ENCODE measurements around the gene NFATC4.

NFATC4 gene

GRCh38 chr14:24399999-24400718 lies 32.2 kb downstream of the NFATC4 start:
- no CpG with 5 or more reads among the region's 4 CpGs for WGBS (ENCODE audit: extremely low coverage, insufficient coverage, insufficient read length)
- Histone ChIP-seq H2AK5ac (ENCODE audit: low read length) (no peak overlapping the region), H4K91ac (ENCODE audit: low read depth, low read length) (no peak overlapping the region)

GRCh38 chr14:24401810-24402702 lies 34.1 kb downstream of the NFATC4 start:
- no CpG with 5 or more reads among the region's 9 CpGs for WGBS (ENCODE audit: extremely low coverage, insufficient coverage, insufficient read length)
- H3K18ac ChIP-seq (ENCODE audit: low read length): no peak overlapping the region
- H3K4me1 ChIP-seq (ENCODE audit: control insufficient read depth in 1 of 2, insufficient read depth in 2 of 2, low read length in 2 of 2): peaks cover 17 to 28% of the 10 kb centered on the region in 2 experiments
- peaks cover 7 to 8% of the 10 kb centered on the region in 2 experiments for H3K36me3 ChIP-seq (ENCODE audit: control insufficient read depth in 1 of 2, insufficient read depth in 2 of 2, low read length in 2 of 2)
- H4K91ac ChIP-seq (ENCODE audit: low read depth, low read length): no peak overlapping the region
- H3K9me3 ChIP-seq (ENCODE audit: insufficient read depth, low read depth, low read length): no peaks in the 10 kb centered on the region
- no peak overlapping the region for H2AK5ac ChIP-seq (ENCODE audit: low read length)
- peaks cover 10% of the 10 kb centered on the region for H3K79me1 ChIP-seq (ENCODE audit: low read length)
- DNase-seq: no peak
- no peak overlapping the region for H2BK120ac ChIP-seq (ENCODE audit: insufficient read depth, low read length, poor library complexity)
- no peak overlapping the region for H2BK5ac ChIP-seq (ENCODE audit: low read depth, low read length, poor library complexity)
- no peak overlapping the region for H4K12ac ChIP-seq (ENCODE audit: low read depth, low read length)
- no peak overlapping the region for H3K9ac ChIP-seq (ENCODE audit: low read length)
- no peak overlapping the region for H3K14ac ChIP-seq (ENCODE audit: low read length)
- no peaks in the 10 kb centered on the region for H3K27me3 ChIP-seq (ENCODE audit: insufficient read depth, low read length)
- H3K4me2 ChIP-seq (ENCODE audit: low read length): no peak overlapping the region
- no peak overlapping the region for H3K4me3 ChIP-seq (ENCODE audit: low read depth, low read length)
- no peak overlapping the region for H4K8ac ChIP-seq (ENCODE audit: low read depth, low read length)
- no peak overlapping the region for H2AFZ ChIP-seq (ENCODE audit: insufficient read depth, low read length, poor library complexity)
- H3K4ac ChIP-seq (ENCODE audit: low read depth, low read length): no peak overlapping the region
- no peak overlapping the region for H3K23ac ChIP-seq (ENCODE audit: low read length)
- H3K79me2 ChIP-seq (ENCODE audit: control insufficient read depth, insufficient read depth, low read length, poor library complexity): peaks cover 7% of the 10 kb centered on the region
- no peak overlapping the region for H3K27ac ChIP-seq (ENCODE audit: low read depth, low read length)
- no peak overlapping the region for H2BK12ac ChIP-seq (ENCODE audit: low read length)

More at GRCh38 chr14:24399999-24400718, 32.2 kb downstream of the NFATC4 start:
- Histone ChIP-seq H3K79me2 (ENCODE audit: control insufficient read depth, insufficient read depth, low read length, poor library complexity) (peaks cover 7% of the 10 kb centered on the region), H2AFZ (ENCODE audit: insufficient read depth, low read length, poor library complexity) (no peak overlapping the region), H3K23ac (ENCODE audit: low read length) (no peak overlapping the region), H3K4me2 (ENCODE audit: low read length) (peak overlapping the region; percentile 88), H2BK5ac (ENCODE audit: low read depth, low read length, poor library complexity) (no peak overlapping the region), H3K9ac (ENCODE audit: low read length) (no peak overlapping the region), H3K27me3 (ENCODE audit: insufficient read depth, low read length) (no peaks in the 10 kb centered on the region), H3K27ac (ENCODE audit: low read depth, low read length) (no peak overlapping the region), H2BK120ac (ENCODE audit: insufficient read depth, low read length, poor library complexity) (no peak overlapping the region), H3K4ac (ENCODE audit: low read depth, low read length) (no peak overlapping the region), H4K12ac (ENCODE audit: low read depth, low read length) (no peak overlapping the region), H3K14ac (ENCODE audit: low read length) (peak overlapping the region; percentile 24), H3K36me3 (ENCODE audit: control insufficient read depth in 1 of 2, insufficient read depth in 2 of 2, low read length in 2 of 2) (peaks cover 0 to 3% of the 10 kb centered on the region in 2 experiments), H3K4me1 (ENCODE audit: control insufficient read depth in 1 of 2, insufficient read depth in 2 of 2, low read length in 2 of 2) (peaks cover 27 to 39% of the 10 kb centered on the region in 2 experiments), H3K9me3 (ENCODE audit: insufficient read depth, low read depth, low read length) (no peaks in the 10 kb centered on the region), H2BK12ac (ENCODE audit: low read length) (no peak overlapping the region), H3K18ac (ENCODE audit: low read length) (no peak overlapping the region), H3K4me3 (ENCODE audit: low read depth, low read length) (no peak overlapping the region), H3K79me1 (ENCODE audit: low read length) (peaks cover 20% of the 10 kb centered on the region), H4K8ac (ENCODE audit: low read depth, low read length) (no peak overlapping the region)
- DNase-seq: no peak

GRCh38 chr14:24403294-24403998 lies 35.5 kb downstream of the NFATC4 start:
- H3K9me3 ChIP-seq (ENCODE audit: insufficient read depth, low read depth, low read length): no peaks in the 10 kb centered on the region
- H4K91ac ChIP-seq (ENCODE audit: low read depth, low read length): no peak overlapping the region
- no peak overlapping the region for H3K9ac ChIP-seq (ENCODE audit: low read length)
- H3K4me1 ChIP-seq (ENCODE audit: control insufficient read depth in 1 of 2, insufficient read depth in 2 of 2, low read length in 2 of 2): peaks cover 13 to 23% of the 10 kb centered on the region in 2 experiments
- H2BK120ac ChIP-seq (ENCODE audit: insufficient read depth, low read length, poor library complexity): no peak overlapping the region
- no peak overlapping the region for H4K12ac ChIP-seq (ENCODE audit: low read depth, low read length)
- H3K36me3 ChIP-seq (ENCODE audit: control insufficient read depth in 1 of 2, insufficient read depth in 2 of 2, low read length in 2 of 2): peaks cover 17 to 22% of the 10 kb centered on the region in 2 experiments
- H3K4ac ChIP-seq (ENCODE audit: low read depth, low read length): no peak overlapping the region
- no peak overlapping the region for H2AK5ac ChIP-seq (ENCODE audit: low read length)
- no peak overlapping the region for H2BK12ac ChIP-seq (ENCODE audit: low read length)
- WGBS (ENCODE audit: extremely low coverage, insufficient coverage, insufficient read length): no CpG with 5 or more reads among the region's 7 CpGs
- no peak overlapping the region for H3K4me3 ChIP-seq (ENCODE audit: low read depth, low read length)
- H3K79me2 ChIP-seq (ENCODE audit: control insufficient read depth, insufficient read depth, low read length, poor library complexity): peaks cover 7% of the 10 kb centered on the region
- no peak overlapping the region for H3K23ac ChIP-seq (ENCODE audit: low read length)
- no peak overlapping the region for H3K18ac ChIP-seq (ENCODE audit: low read length)
- H3K4me2 ChIP-seq (ENCODE audit: low read length): no peak overlapping the region
- no peak overlapping the region for H2BK5ac ChIP-seq (ENCODE audit: low read depth, low read length, poor library complexity)
- DNase-seq: peak in 1 of 2 donors; percentile 32
- H2AFZ ChIP-seq (ENCODE audit: insufficient read depth, low read length, poor library complexity): no peak overlapping the region
- H4K8ac ChIP-seq (ENCODE audit: low read depth, low read length): no peak overlapping the region
- no peak overlapping the region for H3K27ac ChIP-seq (ENCODE audit: low read depth, low read length)
- H3K79me1 ChIP-seq (ENCODE audit: low read length): peaks cover 6% of the 10 kb centered on the region
- no peak overlapping the region for H3K14ac ChIP-seq (ENCODE audit: low read length)
- H3K27me3 ChIP-seq (ENCODE audit: insufficient read depth, low read length): no peaks in the 10 kb centered on the region

GRCh38 chr14:24404814-24405213 lies 36.8 kb downstream of the NFATC4 start:
- H2AK5ac ChIP-seq (ENCODE audit: low read length): no peak overlapping the region
- no peak overlapping the region for H2AFZ ChIP-seq (ENCODE audit: insufficient read depth, low read length, poor library complexity)
- H3K4me3 ChIP-seq (ENCODE audit: low read depth, low read length): no peak overlapping the region
- H3K9ac ChIP-seq (ENCODE audit: low read length): no peak overlapping the region
- no peaks in the 10 kb centered on the region for H3K79me2 ChIP-seq (ENCODE audit: control insufficient read depth, insufficient read depth, low read length, poor library complexity)
- H3K9me3 ChIP-seq (ENCODE audit: insufficient read depth, low read depth, low read length): no peaks in the 10 kb centered on the region
- peaks cover 9 to 17% of the 10 kb centered on the region in 2 experiments for H3K4me1 ChIP-seq (ENCODE audit: control insufficient read depth in 1 of 2, insufficient read depth in 2 of 2, low read length in 2 of 2)
- H2BK120ac ChIP-seq (ENCODE audit: insufficient read depth, low read length, poor library complexity): no peak overlapping the region
- H3K18ac ChIP-seq (ENCODE audit: low read length): no peak overlapping the region
- no peak overlapping the region for H2BK5ac ChIP-seq (ENCODE audit: low read depth, low read length, poor library complexity)
- no peak overlapping the region for H4K12ac ChIP-seq (ENCODE audit: low read depth, low read length)
- WGBS (ENCODE audit: extremely low coverage, insufficient coverage, insufficient read length): no CpG with 5 or more reads among the region's 4 CpGs
- no peak overlapping the region for H3K4me2 ChIP-seq (ENCODE audit: low read length)
- no peaks in the 10 kb centered on the region for H3K27me3 ChIP-seq (ENCODE audit: insufficient read depth, low read length)
- no peak overlapping the region for H3K23ac ChIP-seq (ENCODE audit: low read length)
- no peak overlapping the region for H2BK12ac ChIP-seq (ENCODE audit: low read length)
- H3K14ac ChIP-seq (ENCODE audit: low read length): no peak overlapping the region
- peaks cover 31 to 35% of the 10 kb centered on the region in 2 experiments for H3K36me3 ChIP-seq (ENCODE audit: control insufficient read depth in 1 of 2, insufficient read depth in 2 of 2, low read length in 2 of 2)
- H3K79me1 ChIP-seq (ENCODE audit: low read length): no peaks in the 10 kb centered on the region
- H4K91ac ChIP-seq (ENCODE audit: low read depth, low read length): no peak overlapping the region
- no peak overlapping the region for H4K8ac ChIP-seq (ENCODE audit: low read depth, low read length)
- H3K27ac ChIP-seq (ENCODE audit: low read depth, low read length): no peak overlapping the region
- no peak overlapping the region for H3K4ac ChIP-seq (ENCODE audit: low read depth, low read length)
- no peak for DNase-seq
